Activated CD4-positive, CD25-positive, alpha-beta regulatory T cell (primary cell): ENCODE data around the gene STYXL1.

ENCODE experiments used
- DNase-seq, 4 experiments: peaks; one replicate each; lab custom pipeline; 2025; lab: John Stamatoyannopoulos, UW

STYXL1 gene

DNA sequence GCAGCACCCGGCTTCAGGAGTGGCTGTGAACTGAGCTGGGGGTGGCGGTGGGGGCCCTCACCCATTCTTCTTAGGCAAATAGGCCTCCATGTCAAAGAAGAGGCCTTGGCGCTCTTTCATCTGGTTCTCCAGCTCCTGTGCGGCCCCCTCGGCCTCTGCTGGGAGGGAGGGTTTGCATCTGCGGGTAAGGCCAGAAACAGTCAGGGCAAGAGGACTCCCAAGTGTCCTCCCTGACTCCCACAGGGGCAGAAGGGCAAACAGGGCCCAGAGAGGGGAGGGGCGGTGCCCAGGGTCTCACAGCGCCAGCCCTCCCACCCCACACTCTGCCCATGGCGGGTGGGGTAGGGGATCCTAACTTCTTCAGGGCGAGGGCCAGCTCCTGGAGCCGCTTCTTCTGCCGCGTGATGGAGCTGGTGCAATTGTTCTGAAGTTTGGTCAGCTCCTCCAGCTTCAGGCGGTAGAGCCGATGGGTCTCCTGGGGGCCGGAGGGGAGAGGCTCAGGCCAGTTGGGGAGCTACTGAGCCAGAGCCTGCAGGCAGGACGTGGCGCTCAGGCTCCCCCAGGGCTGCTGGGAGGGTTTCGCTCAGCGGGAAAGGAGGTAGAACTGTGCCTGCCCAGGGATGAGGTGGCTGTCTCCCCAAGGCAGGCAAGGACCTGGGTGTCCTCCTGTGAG is 55.6 kb downstream of the STYXL1 start:
- DNase-seq, result no peak

DNA sequence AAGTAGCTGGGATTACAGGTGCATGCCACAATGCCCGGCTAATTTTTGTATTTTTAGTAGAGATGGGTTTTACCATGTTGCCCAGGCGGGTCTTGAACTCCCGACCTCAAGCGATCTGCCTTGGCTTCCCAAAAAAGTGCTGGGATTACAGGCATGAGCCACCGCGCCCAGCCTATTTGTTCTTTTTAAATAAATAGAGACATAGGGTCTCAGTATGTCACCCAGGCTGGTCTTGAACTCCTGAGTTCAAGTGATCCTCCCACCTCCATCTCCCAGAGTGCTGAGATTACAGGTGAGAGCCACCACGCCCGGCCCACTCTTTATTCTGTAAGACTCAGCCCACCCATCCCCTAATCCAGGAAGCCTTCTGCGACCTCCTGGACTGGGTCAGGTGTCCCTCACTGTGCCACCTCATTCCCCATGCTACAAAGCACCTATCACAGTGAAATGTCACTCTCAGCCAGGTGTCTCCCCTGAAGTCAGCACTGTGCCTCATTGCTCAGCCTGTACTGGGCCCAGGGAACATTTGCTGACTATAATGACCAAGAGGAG is 56.2 kb downstream of the STYXL1 start:
- no peak for DNase-seq

DNA sequence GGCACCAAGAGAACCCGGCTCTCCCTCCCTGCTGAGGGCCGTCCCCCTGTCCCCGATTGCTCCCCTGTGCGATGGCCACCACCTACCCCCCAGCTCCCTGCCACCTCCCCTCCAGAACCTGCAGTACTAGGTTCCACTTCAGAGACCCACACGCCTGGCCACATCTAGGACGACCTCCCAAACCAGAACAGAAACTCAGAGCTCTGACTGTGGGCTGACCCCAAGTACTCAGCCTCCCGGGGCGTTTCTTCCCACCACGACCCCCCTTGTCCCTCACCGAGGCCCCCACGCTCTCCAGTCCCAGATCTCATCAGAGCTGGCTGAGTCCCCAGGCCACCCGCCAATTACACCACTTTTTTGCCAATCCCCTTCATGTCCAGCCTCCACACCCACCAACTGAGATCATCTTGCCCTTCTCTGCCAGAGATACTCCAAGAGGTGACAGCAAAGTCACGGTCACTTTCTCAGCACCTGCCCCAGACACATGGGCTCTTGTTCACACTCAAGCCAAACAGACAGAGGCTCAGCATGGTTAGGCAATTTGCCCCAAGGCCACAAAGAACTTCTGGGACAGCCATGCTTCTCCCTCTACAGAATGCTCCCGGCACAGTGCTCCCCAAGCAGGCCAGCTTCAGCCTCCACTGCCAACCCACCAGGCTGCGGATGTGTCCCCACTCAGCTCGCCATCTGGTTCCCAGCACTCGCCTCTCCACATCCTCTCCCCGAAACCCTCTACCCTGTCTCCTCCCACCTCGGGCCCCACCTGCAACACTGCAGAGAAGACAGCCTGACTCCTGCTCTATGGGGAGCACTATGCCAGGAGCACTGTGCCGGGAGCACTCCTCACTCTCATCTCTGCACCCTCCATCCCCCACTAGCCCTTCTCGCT is 58.1 kb downstream of the STYXL1 start:
- no peak for DNase-seq

DNA sequence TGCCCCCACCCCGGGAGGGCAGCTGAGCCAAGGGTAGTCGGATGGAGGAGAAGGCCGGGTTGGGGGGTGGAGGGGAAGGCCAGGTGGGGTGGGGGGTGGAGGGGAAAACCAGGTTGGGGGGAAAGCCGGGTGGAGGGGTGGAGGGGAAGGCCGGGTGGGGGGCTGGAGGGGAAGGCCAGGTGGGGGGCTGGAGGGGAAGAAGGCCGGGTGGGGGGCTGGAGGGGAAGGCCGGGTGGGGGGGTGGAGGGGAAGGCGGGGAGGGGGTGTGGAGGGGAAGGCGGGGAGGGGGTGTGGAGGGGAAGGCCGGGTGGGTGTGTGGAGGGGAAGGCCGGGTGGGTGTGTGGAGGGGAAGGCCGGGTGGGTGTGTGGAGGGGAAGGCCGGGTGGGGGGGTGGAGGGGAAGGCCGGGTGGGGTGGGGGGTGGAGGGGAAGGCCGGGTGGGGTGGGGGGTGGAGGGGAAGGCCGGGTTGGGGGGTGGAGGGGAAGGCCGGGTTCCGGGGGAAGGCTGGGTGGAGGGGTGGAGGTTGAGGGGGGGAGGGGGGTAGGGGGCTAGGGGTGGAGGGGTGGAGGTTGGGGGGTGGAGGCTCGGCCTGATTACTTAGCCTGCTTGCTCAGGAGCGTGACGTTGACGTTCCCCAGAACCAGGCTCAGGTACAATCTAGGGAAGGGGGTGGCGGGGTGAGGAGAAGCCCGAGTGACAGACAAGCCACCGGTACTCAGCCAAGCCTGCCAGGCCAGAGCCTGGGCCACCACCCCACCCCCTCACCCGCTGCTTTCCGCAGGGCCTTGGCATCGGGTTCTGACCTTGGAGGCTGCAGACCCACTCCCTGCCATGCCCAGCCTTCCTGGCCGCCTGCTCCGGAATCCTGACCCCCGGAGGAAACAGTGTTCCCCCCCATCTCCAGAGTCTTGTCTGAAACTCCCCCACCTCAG is 59.0 kb downstream of the STYXL1 start:
- no peak for DNase-seq

DNA sequence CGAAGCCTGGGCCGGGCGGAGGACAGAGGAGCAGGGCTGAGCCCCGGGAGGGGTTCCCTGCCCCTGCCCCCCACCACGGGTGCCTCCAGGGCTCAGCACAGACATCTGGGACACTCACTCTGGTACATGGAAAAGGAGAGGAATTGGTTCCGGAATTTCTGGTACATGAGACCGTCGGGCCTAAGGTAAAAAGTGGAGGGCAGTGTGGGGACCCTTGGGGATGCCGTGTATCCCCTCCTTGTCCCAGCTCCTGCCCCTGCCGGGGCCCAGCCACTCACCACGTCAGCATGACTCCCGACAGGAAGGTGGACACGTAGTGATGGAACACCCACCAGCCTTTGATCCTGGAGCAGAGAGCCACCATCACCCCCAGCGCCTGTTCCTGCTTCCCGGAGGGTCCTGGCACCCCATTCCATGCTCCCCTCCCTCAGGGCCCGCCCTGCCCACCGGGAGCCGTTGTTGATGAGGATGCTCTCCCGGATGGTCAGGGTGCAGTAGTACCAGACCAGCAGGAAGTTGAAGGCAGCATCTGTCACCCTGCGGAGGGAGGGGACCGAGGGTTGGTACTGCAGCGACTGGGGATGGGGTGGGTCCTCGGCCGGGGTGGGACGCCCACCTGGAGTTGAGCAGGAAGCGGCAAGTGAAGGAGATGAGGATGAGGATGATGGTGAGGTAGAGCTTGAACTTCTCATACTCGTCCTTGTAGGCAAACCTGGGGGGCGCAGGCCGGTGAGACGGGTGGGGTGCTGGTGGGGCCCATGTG is 59.8 kb downstream of the STYXL1 start:
- DNase-seq, result no peak

DNA sequence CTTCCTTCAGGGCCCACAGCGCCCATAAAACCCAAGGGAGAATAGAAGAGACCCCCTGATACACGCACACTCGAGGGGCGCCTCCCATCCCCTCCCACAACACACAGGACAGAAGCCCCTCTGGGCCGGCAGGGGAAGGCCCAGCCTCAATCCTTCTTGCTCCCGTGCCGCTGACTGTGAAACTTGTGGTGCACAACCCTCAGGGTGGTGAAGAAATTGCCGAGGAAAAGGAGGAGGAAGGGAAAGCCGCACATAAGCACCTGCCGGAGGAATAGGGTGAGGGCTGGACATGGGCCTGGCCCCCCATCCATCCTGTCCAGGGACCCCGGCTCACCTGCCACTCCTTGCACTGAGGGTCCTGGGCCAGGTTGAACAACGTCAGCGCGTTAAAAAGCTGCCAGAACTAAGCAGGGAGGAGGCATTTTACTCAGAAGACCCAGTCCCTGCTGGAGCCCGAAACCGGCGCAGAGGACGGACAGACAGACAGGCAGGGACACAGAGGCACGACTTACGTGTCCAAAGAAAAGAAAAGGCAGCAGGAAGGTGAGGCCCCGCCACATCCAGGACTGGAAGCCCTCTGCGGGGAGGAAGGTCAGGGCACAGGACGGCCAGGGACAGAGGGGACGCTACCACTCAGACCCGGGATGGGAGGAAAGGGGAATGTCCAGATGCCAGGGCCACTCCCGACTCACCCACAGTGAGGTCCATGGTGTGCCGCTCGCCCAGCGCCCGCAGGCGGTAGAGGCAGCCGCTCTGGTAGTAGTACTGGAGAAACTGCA is 60.6 kb downstream of the STYXL1 start:
- no peak for DNase-seq

DNA sequence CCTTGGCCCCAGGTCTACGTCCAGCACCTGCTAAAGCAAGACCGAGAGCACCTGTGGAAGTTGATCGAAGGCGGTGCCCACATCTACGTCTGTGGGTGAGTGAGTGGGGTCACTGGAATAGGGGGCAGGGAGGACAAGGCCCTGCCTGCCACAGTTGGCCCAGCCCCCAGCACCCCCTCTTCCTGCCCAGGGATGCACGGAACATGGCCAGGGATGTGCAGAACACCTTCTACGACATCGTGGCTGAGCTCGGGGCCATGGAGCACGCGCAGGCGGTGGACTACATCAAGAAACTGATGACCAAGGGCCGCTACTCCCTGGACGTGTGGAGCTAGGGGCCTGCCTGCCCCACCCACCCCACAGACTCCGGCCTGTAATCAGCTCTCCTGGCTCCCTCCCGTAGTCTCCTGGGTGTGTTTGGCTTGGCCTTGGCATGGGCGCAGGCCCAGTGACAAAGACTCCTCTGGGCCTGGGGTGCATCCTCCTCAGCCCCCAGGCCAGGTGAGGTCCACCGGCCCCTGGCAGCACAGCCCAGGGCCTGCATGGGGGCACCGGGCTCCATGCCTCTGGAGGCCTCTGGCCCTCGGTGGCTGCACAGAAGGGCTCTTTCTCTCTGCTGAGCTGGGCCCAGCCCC is 61.5 kb downstream of the STYXL1 start:
- no peak for DNase-seq

DNA sequence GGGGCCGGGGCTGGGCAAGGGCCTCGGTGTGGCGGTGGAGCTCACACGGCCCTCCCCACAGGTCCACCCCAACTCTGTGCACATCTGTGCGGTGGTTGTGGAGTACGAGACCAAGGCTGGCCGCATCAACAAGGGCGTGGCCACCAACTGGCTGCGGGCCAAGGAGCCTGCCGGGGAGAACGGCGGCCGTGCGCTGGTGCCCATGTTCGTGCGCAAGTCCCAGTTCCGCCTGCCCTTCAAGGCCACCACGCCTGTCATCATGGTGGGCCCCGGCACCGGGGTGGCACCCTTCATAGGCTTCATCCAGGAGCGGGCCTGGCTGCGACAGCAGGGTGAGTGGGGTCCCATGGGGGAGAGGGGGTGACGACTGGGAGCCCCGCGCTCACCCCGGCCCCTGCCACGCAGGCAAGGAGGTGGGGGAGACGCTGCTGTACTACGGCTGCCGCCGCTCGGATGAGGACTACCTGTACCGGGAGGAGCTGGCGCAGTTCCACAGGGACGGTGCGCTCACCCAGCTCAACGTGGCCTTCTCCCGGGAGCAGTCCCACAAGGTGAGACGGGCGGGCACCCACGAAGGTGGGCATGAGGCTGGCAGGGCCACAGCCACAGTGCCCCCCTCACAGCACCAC is 62.2 kb downstream of the STYXL1 start:
- no peak for DNase-seq

DNA sequence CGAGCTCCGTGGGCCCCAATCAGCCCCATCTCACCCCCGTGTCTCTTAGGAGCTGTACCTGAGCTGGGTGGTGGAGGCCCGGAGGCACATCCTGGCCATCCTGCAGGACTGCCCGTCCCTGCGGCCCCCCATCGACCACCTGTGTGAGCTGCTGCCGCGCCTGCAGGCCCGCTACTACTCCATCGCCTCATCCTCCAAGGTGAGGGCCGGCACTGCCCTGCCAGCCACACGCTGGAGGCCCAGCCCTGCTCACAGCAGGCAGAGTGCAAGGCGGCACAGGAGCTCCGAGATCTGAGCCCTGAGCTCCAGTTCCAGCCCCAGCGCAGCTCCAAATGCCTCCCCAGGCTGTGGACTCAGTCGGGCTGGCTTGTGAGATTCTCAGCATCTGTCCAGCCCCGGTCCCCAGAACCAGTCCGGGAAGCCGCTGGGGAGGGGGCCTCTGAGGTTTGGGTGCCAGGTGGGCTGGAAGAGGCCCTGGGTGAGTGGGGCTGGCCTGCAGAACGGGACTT is 62.7 kb downstream of the STYXL1 start:
- DNase-seq, result no peak

DNA sequence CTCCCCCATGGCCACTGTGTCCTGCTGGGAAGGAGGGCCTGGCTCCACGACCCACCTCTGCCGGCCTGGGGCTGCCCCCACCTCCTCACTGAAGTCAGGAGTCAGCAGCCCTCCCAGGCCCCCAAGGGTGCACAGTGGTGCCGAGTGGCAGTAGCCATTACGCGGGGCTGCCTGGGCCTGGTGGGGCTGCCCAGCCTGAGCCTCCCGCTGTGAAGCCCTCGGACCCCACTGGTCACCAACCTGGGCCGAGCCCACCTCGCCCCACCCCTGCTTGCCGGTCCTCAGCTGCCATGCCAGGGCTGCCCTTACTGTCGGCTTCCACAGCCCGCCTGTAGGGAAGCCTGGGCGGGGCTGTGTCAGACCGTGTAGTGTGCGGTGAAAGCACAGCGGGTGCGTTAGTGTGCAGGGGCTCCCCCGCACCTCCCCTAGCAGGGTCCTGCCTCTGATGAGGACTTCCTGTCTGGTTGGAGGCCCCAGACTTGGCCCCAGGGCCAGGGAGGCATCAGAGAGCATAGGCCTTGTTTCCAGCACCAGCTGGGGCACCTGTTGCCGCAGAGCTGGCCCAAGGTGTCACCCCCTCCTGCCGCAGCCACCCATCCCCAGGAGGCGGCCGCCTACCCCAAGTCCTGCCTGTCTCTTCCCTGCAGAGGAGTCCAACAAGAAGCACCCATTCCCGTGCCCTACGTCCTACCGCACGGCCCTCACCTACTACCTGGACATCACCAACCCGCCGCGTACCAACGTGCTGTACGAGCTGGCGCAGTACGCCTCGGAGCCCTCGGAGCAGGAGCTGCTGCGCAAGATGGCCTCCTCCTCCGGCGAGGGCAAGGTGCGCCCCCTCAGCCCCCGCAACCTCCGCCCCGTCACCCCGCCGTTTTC is 63.4 kb downstream of the STYXL1 start:
- DNase-seq, result no peak

DNA sequence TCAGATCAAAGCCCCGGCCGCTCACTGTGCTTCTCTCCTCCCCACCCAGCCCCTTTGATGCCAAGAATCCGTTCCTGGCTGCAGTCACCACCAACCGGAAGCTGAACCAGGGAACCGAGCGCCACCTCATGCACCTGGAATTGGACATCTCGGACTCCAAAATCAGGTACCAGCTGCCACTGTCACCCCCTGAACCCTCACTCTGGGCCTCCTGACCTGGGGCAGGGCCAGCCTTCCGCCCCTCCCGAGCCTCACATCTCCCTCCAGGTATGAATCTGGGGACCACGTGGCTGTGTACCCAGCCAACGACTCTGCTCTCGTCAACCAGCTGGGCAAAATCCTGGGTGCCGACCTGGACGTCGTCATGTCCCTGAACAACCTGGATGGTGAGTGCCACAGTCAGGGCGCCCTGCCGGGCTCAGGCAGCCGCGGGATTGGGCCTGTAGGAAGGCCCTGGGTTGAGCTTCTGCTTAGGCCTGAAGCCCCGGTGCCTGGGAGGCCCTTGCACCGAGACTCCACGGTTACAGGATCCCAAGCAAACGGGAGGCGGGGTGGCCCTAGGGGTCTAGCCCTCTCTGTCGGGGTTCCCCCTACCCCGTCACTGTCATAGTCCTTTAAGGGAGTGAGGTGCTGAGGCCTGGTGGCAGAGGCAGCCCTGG is 64.2 kb downstream of the STYXL1 start:
- no peak for DNase-seq

DNA sequence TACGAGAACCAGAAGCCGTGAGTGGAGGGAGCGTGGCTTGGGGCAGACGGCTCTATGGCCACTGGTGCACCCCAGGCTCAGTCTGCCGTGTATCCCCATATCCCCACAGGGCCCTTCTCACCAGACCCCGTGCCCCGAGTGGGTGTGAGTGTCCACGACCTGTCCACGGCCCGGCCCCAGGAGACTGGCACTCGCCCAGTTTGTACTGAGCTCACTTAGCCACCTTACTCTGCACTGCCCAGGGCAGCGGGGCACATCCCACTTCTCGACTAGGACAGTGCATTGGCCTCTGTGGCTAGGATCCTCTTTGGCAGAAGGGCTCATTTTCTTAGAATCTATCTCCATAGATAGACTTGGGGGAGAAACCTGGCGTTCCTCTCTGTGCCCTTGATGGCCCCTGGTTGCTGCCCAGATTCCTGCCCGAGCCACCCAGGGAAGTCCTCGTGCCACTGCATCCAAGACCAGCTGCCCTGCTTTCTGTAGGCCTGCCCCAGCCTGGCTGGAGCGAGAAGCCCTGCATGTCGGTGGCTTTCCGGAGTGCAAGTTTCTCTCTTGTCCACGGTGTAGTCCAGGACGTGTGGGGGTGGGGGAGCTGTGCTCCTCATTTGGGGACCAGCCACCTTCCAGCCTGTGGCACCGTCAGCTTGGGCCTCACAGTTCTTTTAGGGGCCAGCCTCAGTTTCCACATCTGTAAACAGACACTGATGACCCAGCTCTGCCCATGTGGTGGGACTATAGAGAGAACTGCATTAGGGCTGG is 65.3 kb downstream of the STYXL1 start:
- DNase-seq, result no peak

DNA sequence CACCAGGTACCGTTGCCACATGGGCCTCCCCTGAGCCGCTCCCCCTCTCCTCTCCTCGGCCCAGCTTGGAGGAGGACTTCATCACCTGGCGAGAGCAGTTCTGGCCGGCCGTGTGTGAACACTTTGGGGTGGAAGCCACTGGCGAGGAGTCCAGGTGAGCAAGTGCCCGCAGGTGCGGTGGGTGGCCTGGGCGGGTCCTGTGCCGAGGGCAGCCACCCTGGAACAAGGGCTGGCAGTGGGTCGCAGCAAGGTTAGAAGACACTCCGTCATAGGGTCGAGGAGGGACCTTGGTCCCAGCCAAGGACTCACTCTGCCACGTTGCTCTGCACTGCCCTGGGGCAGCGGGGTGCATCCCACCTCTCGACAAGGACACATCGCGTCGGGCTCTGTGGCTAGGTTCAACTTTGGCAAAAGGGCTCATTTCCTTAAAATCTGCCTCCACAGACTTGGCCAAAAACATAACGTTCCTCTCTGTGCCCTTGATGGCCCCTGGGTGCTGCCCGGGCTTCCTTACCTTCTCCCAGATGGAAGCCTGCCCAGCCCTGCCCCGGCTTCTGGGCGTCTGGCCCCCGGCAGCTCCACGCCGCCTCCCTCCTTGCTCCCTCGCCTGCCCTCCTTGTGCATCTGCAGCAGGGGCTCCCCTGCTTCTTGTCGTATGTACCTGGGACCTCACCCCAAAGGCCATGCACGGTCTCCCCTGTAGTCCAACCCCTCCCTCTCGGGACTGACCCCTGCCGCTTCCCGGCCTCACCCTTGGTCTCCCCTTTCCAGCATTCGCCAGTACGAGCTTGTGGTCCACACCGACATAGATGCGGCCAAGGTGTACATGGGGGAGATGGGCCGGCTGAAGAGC is 66.1 kb downstream of the STYXL1 start:
- DNase-seq, result no peak

DNA sequence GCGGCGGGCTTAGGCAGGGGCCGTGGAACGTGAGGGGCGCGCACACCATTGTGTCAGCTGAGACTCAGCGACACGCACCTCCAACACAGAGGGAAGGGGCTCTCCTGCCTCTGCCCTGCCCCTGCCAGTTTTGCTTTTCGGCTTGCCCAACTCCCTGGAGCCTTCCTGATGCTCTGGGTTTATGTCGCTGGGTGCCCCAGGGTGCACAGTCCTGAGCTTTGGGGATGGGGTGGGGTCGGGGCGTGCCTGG is 66.7 kb downstream of the STYXL1 start:
- DNase-seq, result no peak

DNA sequence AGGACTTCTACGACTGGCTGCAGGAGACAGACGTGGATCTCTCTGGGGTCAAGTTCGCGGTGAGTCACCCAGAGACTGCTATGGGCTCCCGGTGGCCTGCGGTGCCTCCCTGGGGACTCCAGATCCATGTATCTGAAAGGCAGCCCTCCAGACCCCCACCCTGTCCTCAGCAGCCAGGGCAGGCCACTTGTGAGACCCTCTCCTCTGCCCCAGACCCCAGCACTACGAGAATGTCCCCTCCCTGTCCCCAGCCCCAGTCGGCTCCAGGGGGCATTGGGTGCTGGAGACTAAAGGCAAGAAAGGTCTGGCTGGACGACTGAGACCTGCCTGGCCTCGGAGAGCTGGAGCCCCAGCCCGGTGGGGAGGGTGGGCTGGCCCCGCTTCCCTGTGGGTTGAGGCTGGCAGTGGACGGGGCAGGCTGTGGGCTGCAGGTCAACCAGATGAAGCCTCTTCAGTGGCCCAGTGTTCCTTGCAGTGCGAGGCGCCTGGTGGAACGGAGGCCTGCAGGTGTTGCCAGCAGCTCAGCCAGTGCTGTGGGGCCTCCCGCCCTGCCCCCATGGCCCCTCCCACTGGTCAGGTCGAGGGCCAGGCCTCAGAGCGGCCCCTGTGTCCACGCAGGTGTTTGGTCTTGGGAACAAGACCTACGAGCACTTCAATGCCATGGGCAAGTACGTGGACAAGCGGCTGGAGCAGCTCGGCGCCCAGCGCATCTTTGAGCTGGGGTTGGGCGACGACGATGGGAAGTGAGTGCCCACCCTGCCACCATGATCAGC is 67.2 kb downstream of the STYXL1 start:
- no peak for DNase-seq
